B cell (primary cell): Measurements from ENCODE around the gene MYL7. TPM values are rescaled to one million over a fixed set of nuclear protein-coding genes. Genes with fewer than 3 reads are reported as not detected.

ENCODE experiments used
- ATAC-seq: fragments of 200-7000 bp; cut with Tn5 transposase; one replicate; pipeline ENCODE4 v1.10.0; 2021; ENCODE audit warnings: low read depth, mild to moderate bottlenecking, moderate number of reproducible peaks, moderate library complexity
- CTCF ChIA-PET: fragments of 350-600 bp; sonication (Branson Sonifier 250); formaldehyde crosslinking; loops from one replicate; lab custom pipeline; 2021; ENCODE audit warnings: antibody characterized with exemption, inconsistent platforms; lab: Charles Lee
- POLR2A ChIA-PET: fragments of 350-600 bp; sonication (Branson Sonifier 250); formaldehyde crosslinking; loops from one replicate; lab custom pipeline; 2021; ENCODE audit warnings: antibody characterized with exemption; lab: Charles Lee
- DNase-seq: peaks from one replicate; pipeline ENCODE4 v3.0.0; 2013
- H2AFZ ChIP-seq: 2 replicates; pipeline ENCODE4 v1.6.1; 2012; ENCODE audit warnings: mild to moderate bottlenecking, low read depth, low read length; ENCODE audit not compliant: insufficient read depth, poor library complexity, severe bottlenecking
- H3K27ac ChIP-seq, 2 donors: 1 replicate in 1 of 2; 2 replicates in 1 of 2; pipeline ENCODE4 v1.5.1; 2012 to 2013; ENCODE audit warnings: low read length in 2 of 2, mild to moderate bottlenecking in 2 of 2, moderate library complexity in 1 of 2
- H3K27me3 ChIP-seq, 4 experiments: fragments of 200-600 bp in 1 of 4; sonication (generic) in 1 of 4; replicated peaks in 1 of 4; 1 replicate in 2 of 4; 2 replicates in 2 of 4; pipeline versions ENCODE4 v1.6.1 to v1.7.0; 2013 to 2016; ENCODE audit warnings: low read length in 3 of 4, mild to moderate bottlenecking in 2 of 4, mixed read lengths in 1 of 4, moderate library complexity in 1 of 4; ENCODE audit not compliant: insufficient read depth in 4 of 4, control insufficient read depth in 3 of 4; ENCODE audit errors: control extremely low read depth in 1 of 4
- H3K36me3 ChIP-seq, 2 experiments: replicated peaks in 1 of 2; 1 replicate in 1 of 2; 2 replicates in 1 of 2; pipeline versions ENCODE4 v1.6.1 to v1.7.1; 2013; ENCODE audit warnings: low read length in 1 of 2; ENCODE audit not compliant: insufficient read depth in 2 of 2, control insufficient read depth in 1 of 2; ENCODE audit errors: control extremely low read depth in 1 of 2, extremely low read depth in 1 of 2
- H3K4me1 ChIP-seq, 2 donors: fragments of 200-600 bp in 1 of 2; sonication (generic) in 1 of 2; 1 replicate in 1 of 2; 2 replicates in 1 of 2; pipeline versions ENCODE4 v1.5.1 to v1.6.1; 2013 to 2017; ENCODE audit warnings: low read length in 2 of 2; ENCODE audit not compliant: control insufficient read depth in 2 of 2, insufficient read depth in 2 of 2
- H3K4me2 ChIP-seq: replicated peaks from 2 replicates; pipeline ENCODE3; 2012; ENCODE audit warnings: mild to moderate bottlenecking, low read depth, low read length; ENCODE audit not compliant: poor library complexity, severe bottlenecking
- H3K4me3 ChIP-seq, 5 experiments: fragments of 200-600 bp in 1 of 5; sonication (generic) in 1 of 5; 1 replicate in 3 of 5; 2 replicates in 2 of 5; pipeline versions ENCODE4 v1.5.1 to v1.7.0; 2011 to 2016; ENCODE audit warnings: low read length in 4 of 5, mild to moderate bottlenecking in 4 of 5, low read depth in 2 of 5, control low read depth in 1 of 5, moderate library complexity in 1 of 5; ENCODE audit not compliant: insufficient read depth in 1 of 5; ENCODE audit errors: control extremely low read depth in 1 of 5, extremely low read depth in 1 of 5
- H3K79me2 ChIP-seq: fragments of 200-600 bp; sonication (generic); one replicate; pipeline ENCODE4 v1.6.0; 2016; ENCODE audit warnings: low read length; ENCODE audit not compliant: control insufficient read depth, insufficient read depth
- H3K9ac ChIP-seq: fragments of 200-600 bp; sonication (generic); 2 replicates; pipeline ENCODE4 v1.6.1; 2017; ENCODE audit warnings: mild to moderate bottlenecking, low read length, moderate library complexity
- H3K9me3 ChIP-seq, 3 donors: one replicate each; pipeline versions ENCODE4 v1.6.1 to v1.7.1; 2013; ENCODE audit warnings: low read length in 2 of 3; ENCODE audit not compliant: control insufficient read depth in 2 of 3, insufficient read depth in 1 of 3; ENCODE audit errors: control extremely low read depth in 1 of 3
- H4K20me1 ChIP-seq: 2 replicates; pipeline ENCODE4 v1.6.0; 2012; ENCODE audit warnings: mild to moderate bottlenecking, low read length; ENCODE audit not compliant: insufficient read depth, control insufficient read depth, poor library complexity, severe bottlenecking
- H3K27ac Mint-ChIP-seq: one replicate; pipeline ENCODE4 v1.8.0; 2021; ENCODE audit warnings: mixed read lengths
- H3K27me3 Mint-ChIP-seq: one replicate; pipeline ENCODE4 v1.8.0; 2021; ENCODE audit warnings: mixed read lengths
- H3K4me1 Mint-ChIP-seq: one replicate; pipeline ENCODE4 v1.8.0; 2021; ENCODE audit warnings: mixed read lengths
- H3K4me3 Mint-ChIP-seq: one replicate; pipeline ENCODE4 v1.8.0; 2021; ENCODE audit warnings: mixed read lengths
- H3K9me3 Mint-ChIP-seq: one replicate; pipeline ENCODE4 v1.8.0; 2022; ENCODE audit warnings: mixed read lengths; ENCODE audit not compliant: insufficient read depth
- EZH2 ChIP-seq: IDR thresholded peaks from 2 replicates; pipeline ENCODE4 v1.6.1; 2012; ENCODE audit warnings: borderline replicate concordance, low read depth, mild to moderate bottlenecking, moderate library complexity, low read length; ENCODE audit not compliant: insufficient read depth, poor library complexity, severe bottlenecking
- WGBS: methylation state at CpG from one replicate; pipeline ENCODE4 v1.1.5; 2013; ENCODE audit warnings: missing lambda C conversion rate; ENCODE audit not compliant: insufficient coverage; 5-methylcytosine and 5-hydroxymethylcytosine counted together
- intact Hi-C: fragments of 100-400 bp; cut with micrococcal nuclease; formaldehyde crosslinking; loops from one replicate; pipeline ENCODE4 v1.10.0; 2022
- polyA plus RNA-seq: library from polyadenylated mRNA; depleted of rRNA; stranded (reverse); fragments of >200 nt; gene quantifications from 2 replicates; pipeline ENCODE4 v1.2.3, GENCODE V29; 2012
- total RNA-seq, 2 donors: library from RNA; stranded (reverse); fragments of 120-200 nt in 1 of 2; gene quantifications; 1 replicate in 1 of 2; 2 replicates in 1 of 2; pipeline versions ENCODE4 v1.2.3 to v1.2.4, GENCODE V29; 2013 to 2022
- TF ChIP-seq, protein P1 (sequence below): fragments of 200-600 bp; IDR thresholded peaks from one replicate; pipeline ENCODE4 v1.8.0; 2022; ENCODE audit warnings: antibody characterized with exemption, mild to moderate bottlenecking

The MYL7 gene
- total and polyA plus RNA-seq, 2 donors (not counting 1 experiment from before 2014, with no cell fraction given): not detected

- ChIA-PET CTCF (no interaction called here), POLR2A (no interaction called here)
- Mint-ChIP-seq H3K4me1 (no peaks in the 10 kb centered on the region), H3K9me3 (no peaks in the 10 kb centered on the region), H3K27ac (no peak overlapping the region), H3K27me3 (no peaks in the 10 kb centered on the region), H3K4me3 (no peak overlapping the region)
- ATAC-seq: no peak
- Histone ChIP-seq H3K4me1 (no peaks in the 10 kb centered on the region), H3K36me3 (no peaks in the 10 kb centered on the region), H3K9ac (no peak overlapping the region), H3K4me3 (no peak overlapping the region), H3K27ac (no peak overlapping the region), H2AFZ (no peak overlapping the region), H4K20me1 (no peaks in the 10 kb centered on the region), H3K4me2 (no peak overlapping the region), H3K79me2 (no peaks in the 10 kb centered on the region), H3K27me3 (peaks cover 0 to 3% (median 0%) of the 10 kb centered on the region in 4 experiments), H3K9me3 (peaks cover 0 to 2% (median 0%) of the 10 kb centered on the region in 3 donors)
- no peak for DNase-seq
- TF ChIP-seq, protein P1, sequence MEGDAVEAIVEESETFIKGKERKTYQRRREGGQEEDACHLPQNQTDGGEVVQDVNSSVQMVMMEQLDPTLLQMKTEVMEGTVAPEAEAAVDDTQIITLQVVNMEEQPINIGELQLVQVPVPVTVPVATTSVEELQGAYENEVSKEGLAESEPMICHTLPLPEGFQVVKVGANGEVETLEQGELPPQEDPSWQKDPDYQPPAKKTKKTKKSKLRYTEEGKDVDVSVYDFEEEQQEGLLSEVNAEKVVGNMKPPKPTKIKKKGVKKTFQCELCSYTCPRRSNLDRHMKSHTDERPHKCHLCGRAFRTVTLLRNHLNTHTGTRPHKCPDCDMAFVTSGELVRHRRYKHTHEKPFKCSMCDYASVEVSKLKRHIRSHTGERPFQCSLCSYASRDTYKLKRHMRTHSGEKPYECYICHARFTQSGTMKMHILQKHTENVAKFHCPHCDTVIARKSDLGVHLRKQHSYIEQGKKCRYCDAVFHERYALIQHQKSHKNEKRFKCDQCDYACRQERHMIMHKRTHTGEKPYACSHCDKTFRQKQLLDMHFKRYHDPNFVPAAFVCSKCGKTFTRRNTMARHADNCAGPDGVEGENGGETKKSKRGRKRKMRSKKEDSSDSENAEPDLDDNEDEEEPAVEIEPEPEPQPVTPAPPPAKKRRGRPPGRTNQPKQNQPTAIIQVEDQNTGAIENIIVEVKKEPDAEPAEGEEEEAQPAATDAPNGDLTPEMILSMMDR: no peak
- no peak for TF ChIP-seq EZH2
- WGBS: 83% methylated on average over 3 of the region's 3 CpGs
- intact Hi-C loops: no loop called here
These were observed 7.8 kb downstream of the MYL7 start for GRCh38 chr7:44133295-44133694.

DNA sequence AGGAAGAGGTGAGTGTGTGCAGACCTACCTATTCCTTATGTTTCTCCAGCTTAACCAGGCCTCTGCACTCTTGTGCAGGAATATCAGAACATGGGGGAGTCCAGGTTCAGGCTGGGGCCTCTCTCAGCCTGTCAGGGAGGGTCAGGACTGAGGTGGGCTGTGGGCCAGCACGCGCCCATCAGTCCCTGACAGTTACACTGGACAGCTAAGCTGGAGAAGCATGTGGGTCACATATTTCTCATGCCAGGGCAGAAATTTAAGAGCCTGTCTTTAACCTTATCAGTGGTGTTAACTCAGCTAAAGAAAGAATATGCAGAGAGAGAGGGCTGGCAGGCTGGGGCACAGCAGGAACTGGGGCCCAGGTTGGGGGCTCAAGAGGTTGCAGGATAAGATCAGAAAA lies 9.1 kb downstream of the MYL7 start:
- no peak overlapping the region for H3K27ac Mint-ChIP-seq

More for the DNA sequence above, 9.1 kb downstream of the MYL7 start:
- ATAC-seq (no peak), DNase-seq (no peak)
- intact Hi-C loops: no loop called here
- ChIA-PET CTCF (interaction anchor here (1.3 kb wide), 1 partner anchor 65 kb away, joined by 3 read pairs; no protein-coding TSS in a partner anchor), POLR2A (no interaction called here)
- Mint-ChIP-seq H3K27me3 (no peaks in the 10 kb centered on the region), H3K4me1 (no peaks in the 10 kb centered on the region), H3K4me3 (no peak overlapping the region), H3K9me3 (peaks cover 3% of the 10 kb centered on the region)
- Histone ChIP-seq H3K9ac (no peak overlapping the region), H3K27ac (no peak overlapping the region), H3K9me3 (peaks cover 3 to 9% (median 8%) of the 10 kb centered on the region in 3 donors), H4K20me1 (no peaks in the 10 kb centered on the region), H3K79me2 (no peaks in the 10 kb centered on the region), H3K36me3 (no peaks in the 10 kb centered on the region), H3K4me1 (no peaks in the 10 kb centered on the region), H3K4me2 (no peak overlapping the region), H3K4me3 (no peak overlapping the region), H3K27me3 (peaks cover 0 to 3% (median 0%) of the 10 kb centered on the region in 4 experiments), H2AFZ (no peak overlapping the region)
- no peak for TF ChIP-seq EZH2
- TF ChIP-seq, protein P1: no peak
- WGBS: 100% methylated on average over 2 of the region's 2 CpGs
